ENCODE data around the gene PDZK1IP1.
A peak's percentile ranks its signal among the peaks of the same experiment; 100 is the strongest.

The PDZK1IP1 gene

DNA sequence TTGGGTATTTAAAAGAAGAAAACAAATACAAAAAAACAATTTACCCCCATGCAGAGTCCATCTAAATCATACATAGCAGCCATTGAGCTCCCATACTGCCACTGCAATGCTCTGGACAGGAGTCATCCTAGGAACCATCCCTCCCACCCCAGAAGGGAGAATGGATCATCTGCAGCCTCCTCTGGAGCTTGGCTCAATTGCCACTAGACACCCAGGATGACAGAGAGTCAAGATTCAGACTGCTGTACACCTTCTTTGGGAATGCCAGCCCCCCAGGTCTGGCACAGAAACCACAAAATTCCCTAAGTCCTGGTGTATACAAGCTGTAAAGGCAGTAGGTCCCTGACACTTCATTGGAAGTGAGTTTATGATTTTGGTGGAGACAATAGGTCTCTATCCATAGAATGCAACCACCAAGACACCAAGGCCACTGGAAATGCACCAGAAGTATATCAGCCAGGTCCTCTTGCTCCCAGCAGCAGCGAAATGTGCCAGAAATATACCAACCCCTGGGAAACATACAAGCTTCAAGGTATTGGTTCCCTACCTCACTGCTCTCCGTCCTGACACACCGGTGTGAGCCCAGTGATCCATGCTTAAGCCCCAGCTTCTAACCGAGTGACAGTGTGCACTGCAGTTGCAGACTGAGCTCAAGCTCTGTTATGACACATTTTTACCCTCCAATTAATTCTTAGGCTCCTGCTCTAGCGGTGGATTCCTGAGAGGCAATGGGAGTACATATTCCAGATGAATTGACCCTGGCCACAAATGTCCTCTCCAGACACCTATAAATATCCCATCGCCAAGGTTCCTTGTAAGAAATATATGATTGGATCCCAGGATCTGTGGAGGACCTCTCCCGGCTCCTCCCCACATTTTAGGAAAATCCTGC is 37.8 kb upstream of the PDZK1IP1 start:
- Mint-ChIP-seq H3K4me1 (ENCODE audit: low read depth) (peaks cover 22% of the 10 kb centered on the region), H3K4me3 (no peak overlapping the region), H3K27me3 (ENCODE audit: low read depth) (peaks cover 65% of the 10 kb centered on the region), H3K9me3 (no peaks in the 10 kb centered on the region), H3K27ac (no peak overlapping the region), H3K36me3 (ENCODE audit: low read depth) (peaks cover 3% of the 10 kb centered on the region)
- no peak for DNase-seq (ENCODE audit: low spot score)

DNA sequence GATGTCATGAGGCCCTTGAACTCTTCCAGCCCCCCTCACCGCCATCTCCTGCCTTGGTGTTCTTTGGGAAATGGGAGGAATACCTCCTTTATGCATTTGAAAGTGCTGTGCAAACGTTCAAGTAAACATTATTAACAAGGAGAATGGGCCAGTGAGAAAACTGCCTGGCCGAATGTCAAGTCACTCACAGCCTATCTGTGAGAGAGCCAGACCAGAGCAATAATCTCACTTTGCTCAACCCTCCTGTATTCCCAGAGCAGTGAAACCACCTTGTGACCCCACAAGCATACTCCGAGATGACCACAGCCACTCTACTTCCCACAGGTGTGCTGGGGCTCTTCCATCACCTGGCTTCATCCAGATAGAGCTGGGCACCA is 37.0 kb upstream of the PDZK1IP1 start:
- H3K27me3 Mint-ChIP-seq (ENCODE audit: low read depth): peaks cover 63% of the 10 kb centered on the region
- peaks cover 3% of the 10 kb centered on the region for H3K36me3 Mint-ChIP-seq (ENCODE audit: low read depth)
- H3K27ac Mint-ChIP-seq: no peak overlapping the region
- peaks cover 19% of the 10 kb centered on the region for H3K4me1 Mint-ChIP-seq (ENCODE audit: low read depth)
- no peak overlapping the region for H3K4me3 Mint-ChIP-seq
- no peak for DNase-seq (ENCODE audit: low spot score)
- H3K9me3 Mint-ChIP-seq: no peaks in the 10 kb centered on the region

DNA sequence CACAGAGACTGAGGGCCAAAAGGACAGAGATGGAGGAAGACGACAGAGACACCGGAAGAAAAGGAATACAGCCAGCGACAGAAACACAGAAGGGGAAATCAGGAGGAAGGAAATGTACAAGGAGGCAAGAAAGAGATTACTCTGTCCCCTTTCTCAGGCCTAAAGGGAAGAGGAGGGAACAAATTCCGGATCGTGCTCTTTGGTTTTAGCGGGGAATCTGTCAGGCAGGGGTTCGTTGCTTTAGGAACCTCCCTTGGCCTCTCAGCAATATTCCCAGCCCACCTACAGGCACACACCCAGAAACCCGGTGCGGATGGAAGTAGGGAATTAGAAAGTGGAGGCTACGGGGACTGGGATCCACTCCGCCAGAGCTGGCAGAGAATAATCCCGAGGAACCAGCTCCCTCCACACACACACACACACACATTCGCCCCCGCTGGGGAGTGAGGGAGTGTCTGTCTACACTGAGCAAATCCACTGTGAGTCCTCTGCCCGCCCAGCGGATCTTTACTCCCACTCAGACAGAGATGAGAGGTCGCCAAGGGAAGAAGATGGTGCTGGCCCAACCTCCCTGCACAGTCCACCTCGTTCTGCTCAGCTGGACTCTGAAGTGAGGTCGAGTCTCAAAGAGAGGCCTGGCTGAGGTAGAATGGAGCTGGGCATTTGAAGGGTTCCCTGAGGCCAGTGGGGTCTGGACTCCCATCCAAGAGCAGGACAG is 36.4 kb upstream of the PDZK1IP1 start:
- no peak for DNase-seq (ENCODE audit: low spot score)
- Mint-ChIP-seq H3K9me3 (no peaks in the 10 kb centered on the region), H3K36me3 (ENCODE audit: low read depth) (peaks cover under 1% of the 10 kb centered on the region), H3K27ac (no peak overlapping the region), H3K27me3 (ENCODE audit: low read depth) (peaks cover 62% of the 10 kb centered on the region), H3K4me1 (ENCODE audit: low read depth) (peaks cover 15% of the 10 kb centered on the region), H3K4me3 (peak overlapping the region; percentile 56)

DNA sequence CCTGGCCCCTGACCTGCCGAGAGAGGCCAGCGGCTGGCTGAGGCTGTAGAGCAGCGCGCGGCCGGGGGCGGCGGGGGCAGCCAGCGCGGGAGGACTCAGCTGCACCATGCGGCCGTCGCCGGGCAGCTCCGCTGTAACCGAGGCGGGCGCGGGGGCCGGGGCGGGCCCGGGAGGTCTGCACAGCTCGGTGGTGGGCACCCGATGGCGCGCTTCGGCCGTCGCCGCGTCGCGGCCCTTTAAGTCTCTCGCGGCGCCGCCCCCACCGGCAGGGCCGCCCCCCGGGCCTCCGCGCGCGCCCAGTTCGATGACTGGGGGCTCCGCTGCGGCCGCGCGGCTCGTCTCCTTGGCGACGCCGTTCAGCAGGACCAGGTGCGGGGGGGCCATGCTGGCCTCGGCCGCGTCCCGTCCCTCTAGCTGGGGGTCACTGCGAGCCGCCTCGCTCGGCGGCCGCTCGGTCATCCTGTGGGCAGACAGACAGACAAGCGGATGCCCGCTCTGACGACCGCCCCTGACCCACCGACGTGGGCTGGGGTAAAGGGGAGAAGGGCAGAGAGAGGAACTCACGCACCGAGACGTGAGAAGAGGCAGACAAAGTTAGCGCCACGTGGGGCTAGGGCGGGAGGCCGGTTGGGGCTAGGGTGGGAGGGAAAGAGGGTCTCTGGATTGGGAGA is 35.7 kb upstream of the PDZK1IP1 start:
- no peak for DNase-seq (ENCODE audit: low spot score)
- Mint-ChIP-seq H3K4me3 (peak overlapping the region; percentile 56), H3K27ac (no peak overlapping the region), H3K4me1 (ENCODE audit: low read depth) (peaks cover 12% of the 10 kb centered on the region), H3K9me3 (no peaks in the 10 kb centered on the region), H3K36me3 (ENCODE audit: low read depth) (no peaks in the 10 kb centered on the region), H3K27me3 (ENCODE audit: low read depth) (peaks cover 61% of the 10 kb centered on the region)

GRCh38 chr1:47224676-47225399 is 35.0 kb upstream of the PDZK1IP1 start:
- Mint-ChIP-seq H3K4me1 (ENCODE audit: low read depth) (peaks cover 11% of the 10 kb centered on the region), H3K27ac (no peak overlapping the region), H3K36me3 (ENCODE audit: low read depth) (no peaks in the 10 kb centered on the region), H3K9me3 (no peaks in the 10 kb centered on the region), H3K27me3 (ENCODE audit: low read depth) (peaks cover 57% of the 10 kb centered on the region), H3K4me3 (no peak overlapping the region)
- DNase-seq (ENCODE audit: low spot score): no peak

DNA sequence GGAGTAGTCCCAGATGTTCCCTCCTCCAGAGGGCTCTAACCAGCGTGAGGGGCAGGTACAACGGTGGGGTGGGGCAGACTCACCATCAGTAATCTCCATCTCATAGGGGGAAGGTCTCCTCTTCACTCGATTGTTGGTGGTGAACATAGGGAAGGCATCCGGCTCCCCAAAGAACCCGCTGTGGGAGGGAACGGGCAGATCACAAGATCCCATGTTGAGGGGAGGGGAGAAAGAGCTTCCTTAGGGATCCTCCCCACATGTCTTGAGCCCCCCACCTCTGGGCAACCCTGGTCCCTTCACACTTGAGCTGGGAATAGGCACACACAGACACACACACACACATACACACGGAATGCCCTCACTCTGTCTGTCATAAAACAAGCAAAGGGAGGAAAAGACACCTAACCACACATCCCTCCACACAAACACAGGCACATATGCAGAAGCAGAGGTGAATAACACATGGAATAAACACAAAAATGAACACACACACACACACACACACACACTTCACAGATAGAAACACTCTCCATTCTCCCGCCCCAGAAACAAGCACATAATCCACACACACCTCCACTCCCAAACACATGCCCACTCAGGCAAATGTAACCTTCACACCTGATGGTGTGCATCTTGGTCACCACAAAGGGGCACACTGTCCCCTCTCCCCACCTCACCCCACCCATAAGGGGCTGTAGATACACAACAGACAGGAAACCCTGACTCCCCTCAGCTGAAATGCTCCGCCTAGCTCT is 34.3 kb upstream of the PDZK1IP1 start:
- no peak for DNase-seq (ENCODE audit: low spot score)
- peaks cover 4% of the 10 kb centered on the region for H3K4me1 Mint-ChIP-seq (ENCODE audit: low read depth)
- no peaks in the 10 kb centered on the region for H3K36me3 Mint-ChIP-seq (ENCODE audit: low read depth)
- H3K27ac Mint-ChIP-seq: no peak overlapping the region
- peaks cover 50% of the 10 kb centered on the region for H3K27me3 Mint-ChIP-seq (ENCODE audit: low read depth)
- H3K4me3 Mint-ChIP-seq: no peak overlapping the region
- no peaks in the 10 kb centered on the region for H3K9me3 Mint-ChIP-seq

GRCh38 chr1:47223174-47223920 is 33.5 kb upstream of the PDZK1IP1 start:
- Mint-ChIP-seq H3K27me3 (ENCODE audit: low read depth) (peaks cover 43% of the 10 kb centered on the region), H3K27ac (no peak overlapping the region), H3K4me1 (ENCODE audit: low read depth) (peaks cover 3% of the 10 kb centered on the region), H3K9me3 (no peaks in the 10 kb centered on the region), H3K4me3 (no peak overlapping the region), H3K36me3 (ENCODE audit: low read depth) (no peaks in the 10 kb centered on the region)
- no peak for DNase-seq (ENCODE audit: low spot score)

- peaks cover 34% of the 10 kb centered on the region for H3K27me3 Mint-ChIP-seq (ENCODE audit: low read depth)
- no peak overlapping the region for H3K27ac Mint-ChIP-seq
- H3K9me3 Mint-ChIP-seq: no peaks in the 10 kb centered on the region
- peaks cover 3% of the 10 kb centered on the region for H3K4me1 Mint-ChIP-seq (ENCODE audit: low read depth)
- no peaks in the 10 kb centered on the region for H3K36me3 Mint-ChIP-seq (ENCODE audit: low read depth)
- no peak overlapping the region for H3K4me3 Mint-ChIP-seq
- no peak for DNase-seq (ENCODE audit: low spot score)
Measured at GRCh38 chr1:47222476-47222875, 32.6 kb upstream of the PDZK1IP1 start.

DNA sequence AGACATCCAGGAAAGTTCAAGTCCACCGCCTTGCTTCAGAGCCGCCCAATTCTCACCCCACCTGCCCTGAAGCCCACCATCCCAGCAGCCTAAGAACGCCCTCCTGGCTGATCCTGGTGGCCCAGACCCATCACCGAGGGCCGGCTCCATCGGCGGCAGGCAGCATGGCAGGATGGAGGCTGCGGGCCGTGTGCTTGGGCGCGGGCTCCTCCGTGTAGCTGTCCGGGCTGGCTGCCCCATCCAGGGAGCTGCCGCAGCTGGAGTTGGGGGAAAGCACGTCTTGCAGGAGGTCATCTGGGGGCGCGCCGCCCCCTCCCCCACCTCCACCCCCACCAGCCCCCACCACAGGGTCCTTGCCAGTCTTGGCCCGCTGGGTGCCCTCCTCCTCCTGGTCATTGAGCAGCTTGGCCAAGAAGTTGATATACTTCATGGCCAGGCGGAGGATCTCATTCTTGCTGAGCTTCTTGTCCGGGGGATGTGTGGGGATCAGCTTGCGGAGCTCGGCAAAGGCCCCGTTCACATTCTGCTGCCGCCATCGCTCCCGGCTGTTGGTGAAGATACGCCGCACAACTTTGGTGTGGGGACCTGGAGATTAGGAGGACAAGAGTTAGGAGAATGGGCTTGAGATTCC is 29.9 kb upstream of the PDZK1IP1 start:
- H3K4me1 Mint-ChIP-seq (ENCODE audit: low read depth): no peaks in the 10 kb centered on the region
- no peak for DNase-seq (ENCODE audit: low spot score)
- H3K9me3 Mint-ChIP-seq: no peaks in the 10 kb centered on the region
- H3K4me3 Mint-ChIP-seq: no peak overlapping the region
- H3K27me3 Mint-ChIP-seq (ENCODE audit: low read depth): peaks cover 17% of the 10 kb centered on the region
- no peak overlapping the region for H3K27ac Mint-ChIP-seq
- H3K36me3 Mint-ChIP-seq (ENCODE audit: low read depth): no peaks in the 10 kb centered on the region

DNA sequence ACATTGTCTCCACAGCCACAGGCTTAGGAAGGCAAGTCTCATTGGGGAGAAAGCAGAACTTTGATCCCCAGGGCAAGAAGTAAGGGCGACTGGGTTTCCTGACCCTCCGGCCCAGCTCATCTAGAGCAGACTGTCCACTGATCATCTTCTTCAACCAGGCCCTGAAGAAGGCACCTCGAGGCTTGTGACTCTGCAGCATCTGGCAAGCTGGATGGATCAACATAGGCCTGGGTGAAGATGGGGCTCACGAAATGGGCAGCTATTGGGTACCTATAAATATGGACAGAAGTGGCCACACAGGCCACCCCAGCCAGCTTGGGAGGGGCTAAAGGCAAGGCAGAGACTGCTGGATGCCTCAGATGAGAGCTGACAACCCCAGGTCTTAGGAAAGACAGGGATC is 29.2 kb upstream of the PDZK1IP1 start:
- no peak for DNase-seq (ENCODE audit: low spot score)
- H3K4me1 Mint-ChIP-seq (ENCODE audit: low read depth): no peaks in the 10 kb centered on the region
- no peak overlapping the region for H3K27ac Mint-ChIP-seq
- H3K4me3 Mint-ChIP-seq: no peak overlapping the region
- H3K27me3 Mint-ChIP-seq (ENCODE audit: low read depth): peaks cover 17% of the 10 kb centered on the region
- H3K9me3 Mint-ChIP-seq: no peaks in the 10 kb centered on the region
- H3K36me3 Mint-ChIP-seq (ENCODE audit: low read depth): no peaks in the 10 kb centered on the region

DNA sequence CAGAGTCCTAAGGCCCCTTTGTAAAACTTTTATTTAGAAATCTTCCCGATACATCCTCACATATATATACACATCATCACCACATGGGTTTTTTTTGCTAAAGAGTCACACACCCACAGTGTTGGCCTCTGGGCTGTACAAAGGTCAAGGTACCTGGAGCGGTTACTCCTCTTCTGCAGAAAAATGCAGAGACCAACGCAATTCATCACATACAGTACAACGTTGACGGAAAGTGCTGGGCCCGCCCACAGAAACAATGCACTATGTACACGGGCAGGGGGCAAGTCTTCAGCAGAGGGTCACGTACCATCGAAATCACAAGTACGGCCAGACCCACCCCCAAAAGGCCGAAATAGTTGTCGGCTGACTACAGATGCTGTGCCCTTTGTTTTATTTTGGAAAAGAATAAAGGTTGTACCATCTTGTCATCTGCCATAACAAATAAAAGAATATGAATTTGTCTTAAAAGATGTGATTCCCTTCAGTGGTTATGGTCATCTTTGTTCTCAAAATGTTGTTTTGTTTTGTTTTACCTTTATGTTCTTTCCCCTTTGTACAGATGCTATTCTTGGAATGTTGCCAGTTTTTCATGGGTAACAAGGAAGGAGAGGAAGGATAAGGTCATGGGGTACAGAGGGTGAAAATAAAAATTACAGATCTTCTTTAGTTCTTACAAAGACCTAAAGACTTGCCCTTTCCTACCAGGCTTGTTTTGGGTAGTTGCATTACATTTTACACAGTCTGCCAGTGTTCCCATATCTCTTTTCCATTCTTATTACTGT is 26.6 kb upstream of the PDZK1IP1 start:
- H3K27ac Mint-ChIP-seq: no peak overlapping the region
- no peak overlapping the region for H3K4me3 Mint-ChIP-seq
- H3K4me1 Mint-ChIP-seq (ENCODE audit: low read depth): peaks cover 5% of the 10 kb centered on the region
- no peaks in the 10 kb centered on the region for H3K9me3 Mint-ChIP-seq
- H3K27me3 Mint-ChIP-seq (ENCODE audit: low read depth): peaks cover 11% of the 10 kb centered on the region
- no peaks in the 10 kb centered on the region for H3K36me3 Mint-ChIP-seq (ENCODE audit: low read depth)
- DNase-seq (ENCODE audit: low spot score): no peak

- no peak overlapping the region for H3K4me3 Mint-ChIP-seq
- H3K4me1 Mint-ChIP-seq (ENCODE audit: low read depth): peaks cover 5% of the 10 kb centered on the region
- peaks cover 7% of the 10 kb centered on the region for H3K27me3 Mint-ChIP-seq (ENCODE audit: low read depth)
- DNase-seq (ENCODE audit: low spot score): no peak
- H3K27ac Mint-ChIP-seq: no peak overlapping the region
- H3K36me3 Mint-ChIP-seq (ENCODE audit: low read depth): no peaks in the 10 kb centered on the region
- H3K9me3 Mint-ChIP-seq: no peaks in the 10 kb centered on the region
Measured at GRCh38 chr1:47215713-47216112, 25.9 kb upstream of the PDZK1IP1 start.
